HepG2 (cell line): Measurements from ENCODE around the gene LMTK2. TPM values are rescaled to one million over a fixed set of nuclear protein-coding genes. Genes with fewer than 3 reads are reported as not detected.
A peak's percentile ranks its signal among the peaks of the same experiment; 100 is the strongest.

Experiments
- ARID2 ChIP-seq: sonication (generic); formaldehyde crosslinking; IDR thresholded peaks from 2 replicates; pipeline ENCODE4 v1.8.1; 2022; ENCODE audit warnings: mild to moderate bottlenecking, missing genetic modification reagents, borderline replicate concordance
- ARID3A ChIP-seq: IDR thresholded peaks from 2 replicates; pipeline ENCODE4 v1.6.1; 2012; ENCODE audit warnings: low read depth, low read length, improper control_type of control experiment
- BCL6 ChIP-seq: IDR thresholded peaks from 2 replicates; pipeline ENCODE4 v1.6.1; 2016; ENCODE audit warnings: missing genetic modification reagents, missing compliant biosample characterization
- HOXA3 ChIP-seq: sonication (generic); formaldehyde crosslinking; IDR thresholded peaks from 2 replicates; pipeline ENCODE4 v1.5.0; 2020; ENCODE audit warnings: missing genetic modification reagents
- IKZF4 ChIP-seq: sonication (generic); formaldehyde crosslinking; IDR thresholded peaks from 2 replicates; pipeline ENCODE4 v1.5.1; 2020; ENCODE audit warnings: borderline replicate concordance, mild to moderate bottlenecking, low read depth, missing genetic modification reagents; ENCODE audit errors: not compliant biosample characterization
- NPAS2 ChIP-seq: sonication (generic); formaldehyde crosslinking; IDR thresholded peaks from 2 replicates; pipeline ENCODE4 v1.8.0; 2022; ENCODE audit warnings: mild to moderate bottlenecking, missing genetic modification reagents, borderline replicate concordance
- NR2F1 ChIP-seq, 2 experiments: fragments of 450-650 bp in 1 of 2; formaldehyde crosslinking in 1 of 2; IDR thresholded peaks; 2 replicates each; pipeline versions ENCODE4 v1.5.0 to v1.6.1; 2016 to 2020; ENCODE audit warnings: mild to moderate bottlenecking in 1 of 2, missing compliant biosample characterization in 1 of 2, missing genetic modification reagents in 1 of 2, moderate library complexity in 1 of 2
- POLR2AphosphoS2 ChIP-seq: IDR thresholded peaks from 2 replicates; pipeline ENCODE4 v1.6.1; 2011; ENCODE audit warnings: low read depth, low read length, improper control_type of control experiment
- PPARG ChIP-seq: conservative IDR thresholded peaks from 2 replicates; pipeline ENCODE4 v1.6.1; 2016; ENCODE audit warnings: missing biosample characterization, missing genetic modification reagents
- RXRB ChIP-seq: IDR thresholded peaks from 2 replicates; pipeline ENCODE4 v1.6.1; 2016; ENCODE audit warnings: borderline replicate concordance, missing genetic modification reagents, missing compliant biosample characterization
- TCF7 ChIP-seq: sonication (generic); IDR thresholded peaks from 2 replicates; pipeline ENCODE4 v1.6.1; 2016; ENCODE audit warnings: antibody characterized with exemption, low read depth
- ZFP36 ChIP-seq: fragments of 150-350 bp; IDR thresholded peaks from 2 replicates; pipeline ENCODE4 v1.6.1; 2018; ENCODE audit warnings: borderline replicate concordance, low read length, low read depth; ENCODE audit not compliant: partially characterized antibody
- ZNF280D ChIP-seq: sonication (generic); formaldehyde crosslinking; IDR thresholded peaks from 2 replicates; pipeline ENCODE4 v1.5.1; 2020; ENCODE audit warnings: mild to moderate bottlenecking, missing genetic modification reagents
- ZNF337 ChIP-seq: sonication (generic); formaldehyde crosslinking; IDR thresholded peaks from 2 replicates; pipeline ENCODE4 v1.5.1; 2020; ENCODE audit warnings: missing genetic modification reagents, low read depth, mild to moderate bottlenecking, borderline replicate concordance
- ZNF850 ChIP-seq: sonication (generic); formaldehyde crosslinking; conservative IDR thresholded peaks from 2 replicates; pipeline ENCODE4 v1.9.0; 2021; ENCODE audit warnings: mild to moderate bottlenecking, missing genetic modification reagents
- ZZZ3 ChIP-seq: sonication (generic); formaldehyde crosslinking; IDR thresholded peaks from 2 replicates; pipeline ENCODE4 v1.4.0; 2020; ENCODE audit warnings: missing genetic modification reagents, mild to moderate bottlenecking, borderline replicate concordance
- polyA plus RNA-seq, 8 experiments: library from polyadenylated mRNA; depleted of rRNA in 3 of 8; stranded (reverse) in 7 of 8; unstranded in 1 of 8; fragments of >200 nt; fragmentation: Illumina TruSeq in 4 of 8; extraction: Trizol in 4 of 8; gene quantifications; 2 replicates each; pipeline versions ENCODE4 v1.2.1 to v1.2.3, GENCODE V29; 2011 to 2016; ENCODE audit warnings: low read depth in 4 of 8, missing spikeins in 1 of 8, mixed read lengths in 1 of 8; ENCODE audit not compliant: insufficient read depth in 1 of 8
- total RNA-seq, 5 experiments: library from RNA; depleted of rRNA; stranded (reverse); fragments of >200 nt; fragmentation: Illumina TruSeq; extraction: Trizol; gene quantifications; 2 replicates each; pipeline ENCODE4 v1.2.3, GENCODE V29; 2016; ENCODE audit warnings: low read depth in 1 of 5
- TF ChIP-seq, protein P1 (sequence below): sonication (generic); formaldehyde crosslinking; IDR thresholded peaks from 2 replicates; pipeline ENCODE4 v1.4.0; 2020; ENCODE audit warnings: missing genetic modification reagents
- TF ChIP-seq, protein P2 (sequence below): sonication (generic); formaldehyde crosslinking; IDR thresholded peaks from 2 replicates; pipeline ENCODE4 v1.5.1; 2020; ENCODE audit warnings: missing genetic modification reagents, mild to moderate bottlenecking, borderline replicate concordance
- TF ChIP-seq, protein P3 (sequence below): sonication (generic); formaldehyde crosslinking; IDR thresholded peaks from 2 replicates; pipeline ENCODE4 v1.5.1; 2020; ENCODE audit warnings: mild to moderate bottlenecking, moderate library complexity, missing genetic modification reagents

Gene LMTK2
- total and polyA plus RNA-seq, 2 of the 13 experiments (the other 11 are each of a cell fraction or from before 2014, with no cell fraction given) = 9.5 to 11.7 TPM

GRCh38 chr7:98133621-98134303 is 27.1 kb downstream of the LMTK2 start (continued):
- no peak for TF ChIP-seq ZNF337 (CRISPR knock-in tag)
- peak; percentile 46; the same call in 1 of the 2 replicates for TF ChIP-seq ARID3A
- peak; percentile 69; the same call in 1 of the 2 replicates for TF ChIP-seq HOXA3 (CRISPR knock-in tag)
- no peak for TF ChIP-seq ZNF850 (CRISPR knock-in tag)
- 0 out of 2 replicates have a peak, but pooled peaks have one; percentile 50 for TF ChIP-seq ZNF280D
- TF ChIP-seq PPARG (CRISPR knock-in tag) = peak; percentile 92
- TF ChIP-seq, protein P1, sequence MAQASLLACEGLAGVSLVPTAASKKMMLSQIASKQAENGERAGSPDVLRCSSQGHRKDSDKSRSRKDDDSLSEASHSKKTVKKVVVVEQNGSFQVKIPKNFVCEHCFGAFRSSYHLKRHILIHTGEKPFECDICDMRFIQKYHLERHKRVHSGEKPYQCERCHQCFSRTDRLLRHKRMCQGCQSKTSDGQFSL (CRISPR knock-in tag) = no peak
- no peak for TF ChIP-seq POLR2AphosphoS2
- TF ChIP-seq, protein P2, sequence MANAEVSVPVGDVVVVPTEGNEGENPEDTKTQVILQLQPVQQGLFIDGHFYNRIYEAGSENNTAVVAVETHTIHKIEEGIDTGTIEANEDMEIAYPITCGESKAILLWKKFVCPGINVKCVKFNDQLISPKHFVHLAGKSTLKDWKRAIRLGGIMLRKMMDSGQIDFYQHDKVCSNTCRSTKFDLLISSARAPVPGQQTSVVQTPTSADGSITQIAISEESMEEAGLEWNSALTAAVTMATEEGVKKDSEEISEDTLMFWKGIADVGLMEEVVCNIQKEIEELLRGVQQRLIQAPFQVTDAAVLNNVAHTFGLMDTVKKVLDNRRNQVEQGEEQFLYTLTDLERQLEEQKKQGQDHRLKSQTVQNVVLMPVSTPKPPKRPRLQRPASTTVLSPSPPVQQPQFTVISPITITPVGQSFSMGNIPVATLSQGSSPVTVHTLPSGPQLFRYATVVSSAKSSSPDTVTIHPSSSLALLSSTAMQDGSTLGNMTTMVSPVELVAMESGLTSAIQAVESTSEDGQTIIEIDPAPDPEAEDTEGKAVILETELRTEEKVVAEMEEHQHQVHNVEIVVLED (CRISPR knock-in tag) = peak; percentile 27; the same call in 1 of the 2 replicates
- TF ChIP-seq IKZF4 (CRISPR knock-in tag) = no peak
- no peak for TF ChIP-seq ZZZ3 (CRISPR knock-in tag)
- TF ChIP-seq, protein P3, sequence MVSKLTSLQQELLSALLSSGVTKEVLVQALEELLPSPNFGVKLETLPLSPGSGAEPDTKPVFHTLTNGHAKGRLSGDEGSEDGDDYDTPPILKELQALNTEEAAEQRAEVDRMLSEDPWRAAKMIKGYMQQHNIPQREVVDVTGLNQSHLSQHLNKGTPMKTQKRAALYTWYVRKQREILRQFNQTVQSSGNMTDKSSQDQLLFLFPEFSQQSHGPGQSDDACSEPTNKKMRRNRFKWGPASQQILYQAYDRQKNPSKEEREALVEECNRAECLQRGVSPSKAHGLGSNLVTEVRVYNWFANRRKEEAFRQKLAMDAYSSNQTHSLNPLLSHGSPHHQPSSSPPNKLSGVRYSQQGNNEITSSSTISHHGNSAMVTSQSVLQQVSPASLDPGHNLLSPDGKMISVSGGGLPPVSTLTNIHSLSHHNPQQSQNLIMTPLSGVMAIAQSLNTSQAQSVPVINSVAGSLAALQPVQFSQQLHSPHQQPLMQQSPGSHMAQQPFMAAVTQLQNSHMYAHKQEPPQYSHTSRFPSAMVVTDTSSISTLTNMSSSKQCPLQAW (CRISPR knock-in tag) = peak; percentile 44; the same call in 1 of the 2 replicates
- TF ChIP-seq ARID2 (CRISPR knock-in tag) = 0 out of 2 replicates have a peak, but pooled peaks have one; percentile 41
- peak; percentile 59; the same call in 1 of the 2 replicates for TF ChIP-seq RXRB (CRISPR knock-in tag)
- 0 out of 2 replicates have a peak, but pooled peaks have one; percentile 39 for TF ChIP-seq TCF7
- peak; percentile 30 to 71; a peak in 2 of 4 replicates for TF ChIP-seq NR2F1 (CRISPR knock-in tag; IDR thresholded peaks at IDR 0.05)
- no peak for TF ChIP-seq NPAS2 (CRISPR knock-in tag)
- peak; percentile 95 for TF ChIP-seq BCL6 (CRISPR knock-in tag)
- no peak for TF ChIP-seq ZFP36
